Spleen (tissue), 11 donors: Measurements from ENCODE around the gene OGN. TPM values are rescaled to one million over a fixed set of nuclear protein-coding genes. Genes with fewer than 3 reads are reported as not detected.

Source experiments
- DNase-seq: peaks from one replicate; pipeline ENCODE4 v3.0.0-alpha.2; 2020
- H3K27ac ChIP-seq, 8 donors: fragments of 200-600 bp; sonication (generic) in 7 of 8; 1 replicate in 4 of 8; 2 replicates in 4 of 8; pipeline versions ENCODE4 v1.5.0 to v1.8.0; 2016 to 2021; ENCODE audit warnings: inconsistent platforms in 4 of 8, mild to moderate bottlenecking in 4 of 8, moderate library complexity in 1 of 8
- H3K27me3 ChIP-seq, 7 donors: fragments of 200-600 bp; sonication (generic) in 6 of 7; replicated peaks in 1 of 7; 1 replicate in 4 of 7; 2 replicates in 3 of 7; pipeline versions ENCODE4 v1.5.0 to v1.8.0; 2016 to 2021; ENCODE audit warnings: inconsistent platforms in 3 of 7, mild to moderate bottlenecking in 1 of 7
- H3K36me3 ChIP-seq, 6 donors: fragments of 200-600 bp; sonication (generic) in 5 of 6; 1 replicate in 4 of 6; 2 replicates in 2 of 6; pipeline versions ENCODE4 v1.5.0 to v1.8.0; 2016 to 2021; ENCODE audit warnings: inconsistent platforms in 2 of 6
- H3K4me1 ChIP-seq, 6 donors: fragments of 200-600 bp; sonication (generic) in 5 of 6; 1 replicate in 3 of 6; 2 replicates in 3 of 6; pipeline versions ENCODE4 v1.5.0 to v1.8.0; 2016 to 2021; ENCODE audit warnings: inconsistent platforms in 3 of 6
- H3K4me3 ChIP-seq, 8 donors: fragments of 200-600 bp; sonication (generic) in 7 of 8; 1 replicate in 4 of 8; 2 replicates in 4 of 8; pipeline versions ENCODE4 v1.5.0 to v1.8.0; 2016 to 2021; ENCODE audit warnings: inconsistent platforms in 4 of 8, mild to moderate bottlenecking in 4 of 8, moderate library complexity in 2 of 8
- H3K9me3 ChIP-seq, 8 donors: fragments of 200-600 bp; sonication (generic) in 7 of 8; 1 replicate in 4 of 8; 2 replicates in 4 of 8; pipeline versions ENCODE4 v1.5.0 to v1.8.0; 2016 to 2021; ENCODE audit warnings: inconsistent platforms in 4 of 8
- CTCF ChIP-seq, 11 experiments: fragments of 200-600 bp in 7 of 11; fragments of 450-650 bp in 4 of 11; sonication (generic) in 4 of 11; IDR thresholded peaks in 8 of 11; conservative IDR thresholded peaks in 3 of 11; 1 replicate in 7 of 11; 2 replicates in 4 of 11; pipeline versions ENCODE4 v1.4.0 to v1.8.0; 2016 to 2021; ENCODE audit warnings: antibody characterized with exemption in 11 of 11, inconsistent platforms in 4 of 11, mild to moderate bottlenecking in 1 of 11
- POLR2A ChIP-seq, 3 donors: fragments of 450-650 bp; IDR thresholded peaks; one replicate each; pipeline ENCODE4 v1.5.1; 2017; ENCODE audit warnings: antibody characterized with exemption in 3 of 3, mild to moderate bottlenecking in 1 of 3
- POLR2AphosphoS5 ChIP-seq, 3 donors: sonication (generic); formaldehyde crosslinking; IDR thresholded peaks; one replicate each; pipeline ENCODE4 v1.5.1; 2017; ENCODE audit warnings: antibody characterized with exemption in 3 of 3
- WGBS, 5 donors: extraction: QIAGEN DNeasy Blood & Tissue Kit in 3 of 5; methylation state at CpG; one replicate each; pipeline versions ENCODE4 v1.1.5 to v1.1.7; 2013 to 2018; 5-methylcytosine and 5-hydroxymethylcytosine counted together
- intact Hi-C: fragments of 100-400 bp; cut with DNase I; formaldehyde crosslinking; loops from one replicate; pipeline ENCODE4 v1.15.0; 2023; ENCODE audit warnings: low total_unique reads
- polyA plus RNA-seq, 3 donors: library from polyadenylated mRNA; stranded (reverse); fragments of 200-250 nt; gene quantifications; one replicate each; pipeline ENCODE4 v1.2.1, GENCODE V29; 2013
- total RNA-seq, 7 donors: library from RNA; depleted of rRNA in 3 of 7; stranded (reverse); fragments of >200 nt in 3 of 7; fragmentation: NEBNext Ultra II Directional in 4 of 7; extraction: Animal tissue kit (Norgen Biotek cat#: 25700) in 4 of 7; gene quantifications; one replicate each; pipeline versions ENCODE4 v1.1.0 to v1.2.1, GENCODE V29; 2016 to 2021
- donor health status: healthy with polysubstance abuse.
- donor health status: DM: no; HTN: no; CAD: no; lungs with moderate emphysema.
- donor health status: DM: no; HTN: no; CAD: no.
- donor health status: Bipolar disorder and iron deficiency.
- donor health status: healthy.
- donor health status: DM: no; HTN: no; CAD: no.
- donor health status: DM: yes; HTN: yes; CAD: no.

Gene OGN
- total and polyA plus RNA-seq, 10 donors: 0.14 to 1.3 (median 0.57) TPM; not detected in 1

- 54 to 65% (median 63%) methylated on average over 6 of the region's 6 CpGs for WGBS, 5 donors
- Histone ChIP-seq H3K4me1 (peaks cover 0 to 6% (median 0%) of the 10 kb centered on the region in 6 donors), H3K27me3 (no peaks in the 10 kb centered on the region), H3K4me3 (no peak overlapping the region), H3K9me3 (peaks cover 0 to 43% (median 39%) of the 10 kb centered on the region in 8 donors), H3K36me3 (peaks cover 0 to 24% (median 0%) of the 10 kb centered on the region in 6 donors), H3K27ac (peak overlapping the region in 5 of 8 donors; percentile 0 to 50 (median 8))
- DNase-seq: no peak
- intact Hi-C loops: no loop called here
- TF ChIP-seq CTCF (IDR thresholded peaks at IDR 0.05 in 8 of 11, conservative IDR thresholded peaks at IDR 0.05 in 3 of 11) (no peak), POLR2AphosphoS5 (IDR thresholded peaks at IDR 0.05) (no peak), POLR2A (IDR thresholded peaks at IDR 0.05) (no peak)
These were observed 51.3 kb downstream of the OGN start for GRCh38 chr9:92353051-92353450.

- intact Hi-C loops: no loop called here
- Histone ChIP-seq H3K27ac (peak overlapping the region in 4 of 8 donors; percentile 14 to 34 (median 27)), H3K36me3 (peaks cover 0 to 24% (median 0%) of the 10 kb centered on the region in 6 donors), H3K4me3 (no peak overlapping the region), H3K27me3 (no peaks in the 10 kb centered on the region), H3K4me1 (peaks cover 0 to 6% (median 0%) of the 10 kb centered on the region in 6 donors), H3K9me3 (peaks cover 0 to 19% (median 16%) of the 10 kb centered on the region in 8 donors)
- no peak for DNase-seq
- TF ChIP-seq POLR2A (IDR thresholded peaks at IDR 0.05): no peak
- TF ChIP-seq POLR2AphosphoS5 (IDR thresholded peaks at IDR 0.05): no peak
- no peak for TF ChIP-seq CTCF (IDR thresholded peaks at IDR 0.05 in 8 of 11, conservative IDR thresholded peaks at IDR 0.05 in 3 of 11)
These were observed 53.6 kb downstream of the OGN start for GRCh38 chr9:92350740-92351133.

GRCh38 chr9:92349771-92350739 lies 54.3 kb downstream of the OGN start:
- TF ChIP-seq CTCF (IDR thresholded peaks at IDR 0.05 in 8 of 11, conservative IDR thresholded peaks at IDR 0.05 in 3 of 11) (no peak), POLR2A (IDR thresholded peaks at IDR 0.05) (no peak), POLR2AphosphoS5 (IDR thresholded peaks at IDR 0.05) (no peak)
- Histone ChIP-seq H3K9me3 (peaks cover 0 to 13% (median 9%) of the 10 kb centered on the region in 8 donors), H3K4me1 (peaks cover 0 to 6% (median 0%) of the 10 kb centered on the region in 6 donors), H3K4me3 (no peak overlapping the region), H3K27ac (peak overlapping the region in 4 of 8 donors; percentile 14 to 34 (median 27)), H3K27me3 (no peaks in the 10 kb centered on the region), H3K36me3 (peaks cover 0 to 24% (median 0%) of the 10 kb centered on the region in 6 donors)
- 70 to 85% (median 78%) methylated on average over 7 of the region's 7 CpGs for WGBS, 5 donors
- intact Hi-C loops: no loop called here
- no peak for DNase-seq

- intact Hi-C loops: no loop called here
- no peaks in the 10 kb centered on the region for H3K27me3 ChIP-seq
- no peak overlapping the region for H3K27ac ChIP-seq
- no peaks in the 10 kb centered on the region for H3K4me1 ChIP-seq
- peaks cover 0 to 12% (median 10%) of the 10 kb centered on the region in 8 donors for H3K9me3 ChIP-seq
- TF ChIP-seq CTCF (IDR thresholded peaks at IDR 0.05 in 8 of 11, conservative IDR thresholded peaks at IDR 0.05 in 3 of 11) (no peak), POLR2A (IDR thresholded peaks at IDR 0.05) (no peak), POLR2AphosphoS5 (IDR thresholded peaks at IDR 0.05) (no peak)
- no peak for DNase-seq
- peaks cover 0 to 27% (median 0%) of the 10 kb centered on the region in 6 donors for H3K36me3 ChIP-seq
- no peak overlapping the region for H3K4me3 ChIP-seq
These were observed 58.8 kb downstream of the OGN start for GRCh38 chr9:92345582-92345981.
